Erythroblast (primary cell): Measurements from ENCODE around the gene DKKL1.

Source experiments
- GATA1 ChIP-seq: IDR thresholded peaks from 2 replicates; pipeline ENCODE4 v1.6.1; 2011; ENCODE audit warnings: low read depth, mild to moderate bottlenecking, control low read depth, low read length, moderate library complexity
- POLR2A ChIP-seq: IDR thresholded peaks from 2 replicates; pipeline ENCODE4 v1.6.1; 2011; ENCODE audit warnings: mild to moderate bottlenecking, low read length

- no peak for TF ChIP-seq POLR2A
- TF ChIP-seq GATA1, result no peak
These were observed 7.3 kb upstream of the DKKL1 start for GRCh38 chr19:49356382-49356781.
